GM12801 (cell line): ENCODE measurements around the gene PDXP.
A peak's percentile ranks its signal among the peaks of the same experiment; 100 is the strongest.

Experiments used
- TF ChIP-seq, protein P1 (sequence below): IDR thresholded peaks from one replicate; pipeline ENCODE4 v1.5.1; 2011; ENCODE audit warnings: control low read depth; ENCODE audit not compliant: insufficient read length; ENCODE audit errors: extremely low read depth

The PDXP gene

DNA sequence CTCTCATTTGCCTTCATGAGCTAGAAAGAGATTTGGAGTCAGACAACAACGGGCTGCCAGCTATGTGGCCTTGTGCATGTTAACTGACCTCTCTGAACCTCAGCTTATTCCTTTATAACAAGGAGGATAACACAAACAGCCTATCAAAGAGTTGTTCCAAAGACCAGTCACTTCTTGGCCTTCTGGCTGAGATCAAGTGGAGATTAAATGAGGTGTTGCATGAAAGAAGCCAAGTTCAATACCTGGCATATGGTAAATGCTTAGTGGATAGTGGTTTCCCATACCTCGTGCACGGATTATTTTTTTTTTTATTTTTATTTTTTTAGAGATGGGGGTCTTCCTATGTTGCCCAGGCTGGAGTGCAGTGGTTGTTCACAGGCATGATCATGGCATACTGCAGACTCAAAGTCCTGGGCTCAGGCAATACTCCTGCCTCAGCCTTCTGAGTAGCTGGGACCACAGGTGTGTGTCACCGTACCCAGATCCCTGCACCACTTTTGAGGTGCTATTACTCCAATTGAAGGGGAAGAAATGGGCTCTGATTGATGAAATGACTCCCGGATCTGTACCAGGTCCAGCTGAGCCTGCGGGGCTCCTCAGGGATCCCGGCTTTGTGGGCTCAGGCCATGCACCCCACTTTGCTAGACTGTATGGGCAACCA lies 21.8 kb downstream of the PDXP start:
- TF ChIP-seq, protein P1, sequence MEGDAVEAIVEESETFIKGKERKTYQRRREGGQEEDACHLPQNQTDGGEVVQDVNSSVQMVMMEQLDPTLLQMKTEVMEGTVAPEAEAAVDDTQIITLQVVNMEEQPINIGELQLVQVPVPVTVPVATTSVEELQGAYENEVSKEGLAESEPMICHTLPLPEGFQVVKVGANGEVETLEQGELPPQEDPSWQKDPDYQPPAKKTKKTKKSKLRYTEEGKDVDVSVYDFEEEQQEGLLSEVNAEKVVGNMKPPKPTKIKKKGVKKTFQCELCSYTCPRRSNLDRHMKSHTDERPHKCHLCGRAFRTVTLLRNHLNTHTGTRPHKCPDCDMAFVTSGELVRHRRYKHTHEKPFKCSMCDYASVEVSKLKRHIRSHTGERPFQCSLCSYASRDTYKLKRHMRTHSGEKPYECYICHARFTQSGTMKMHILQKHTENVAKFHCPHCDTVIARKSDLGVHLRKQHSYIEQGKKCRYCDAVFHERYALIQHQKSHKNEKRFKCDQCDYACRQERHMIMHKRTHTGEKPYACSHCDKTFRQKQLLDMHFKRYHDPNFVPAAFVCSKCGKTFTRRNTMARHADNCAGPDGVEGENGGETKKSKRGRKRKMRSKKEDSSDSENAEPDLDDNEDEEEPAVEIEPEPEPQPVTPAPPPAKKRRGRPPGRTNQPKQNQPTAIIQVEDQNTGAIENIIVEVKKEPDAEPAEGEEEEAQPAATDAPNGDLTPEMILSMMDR: no peak

DNA sequence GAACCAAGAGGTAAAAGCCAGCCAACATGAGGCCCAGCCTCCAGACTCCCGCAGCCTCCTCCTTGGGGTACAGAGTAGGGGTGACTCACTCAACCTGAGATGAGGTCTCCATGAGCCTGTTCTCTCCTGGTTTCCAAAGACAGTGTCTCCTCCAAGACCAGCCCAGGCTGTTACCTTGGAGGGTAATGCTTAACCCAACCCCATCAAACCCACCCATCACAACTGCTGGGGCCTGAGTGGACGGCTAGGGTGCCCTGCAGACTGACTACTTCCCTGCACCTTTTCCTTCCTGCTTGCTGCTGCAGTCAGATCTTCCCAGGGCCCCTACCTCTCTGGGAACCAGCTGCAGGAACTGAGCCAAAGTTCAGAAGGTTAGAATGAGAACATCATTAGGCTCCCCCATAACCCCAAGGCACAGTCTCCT lies 22.5 kb downstream of the PDXP start:
- TF ChIP-seq, protein P1: no peak

DNA sequence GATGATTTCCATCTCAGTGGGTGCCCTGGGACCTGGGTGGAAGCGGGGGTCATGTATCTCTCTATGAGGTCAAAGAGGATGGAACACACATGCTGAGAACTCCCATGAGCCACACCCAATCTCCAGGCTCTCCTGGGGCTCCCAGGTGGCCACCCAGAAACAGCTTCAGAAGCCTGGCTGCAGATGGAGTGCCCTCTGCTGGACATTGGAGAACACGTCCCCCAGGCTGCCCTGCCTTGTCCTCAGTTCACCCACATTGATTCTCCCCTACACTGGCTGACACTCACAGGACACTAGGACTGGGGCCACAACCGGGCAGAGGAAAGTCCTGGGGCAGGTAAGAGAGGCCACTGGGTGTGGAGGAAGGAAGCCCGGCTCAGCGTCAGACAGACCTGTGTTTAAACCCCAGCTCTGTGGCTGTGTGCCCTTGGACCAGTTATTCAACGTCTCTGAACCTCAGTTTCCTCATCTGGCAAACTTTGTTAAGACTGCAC lies 23.1 kb downstream of the PDXP start:
- TF ChIP-seq, protein P1: peak; percentile 41

DNA sequence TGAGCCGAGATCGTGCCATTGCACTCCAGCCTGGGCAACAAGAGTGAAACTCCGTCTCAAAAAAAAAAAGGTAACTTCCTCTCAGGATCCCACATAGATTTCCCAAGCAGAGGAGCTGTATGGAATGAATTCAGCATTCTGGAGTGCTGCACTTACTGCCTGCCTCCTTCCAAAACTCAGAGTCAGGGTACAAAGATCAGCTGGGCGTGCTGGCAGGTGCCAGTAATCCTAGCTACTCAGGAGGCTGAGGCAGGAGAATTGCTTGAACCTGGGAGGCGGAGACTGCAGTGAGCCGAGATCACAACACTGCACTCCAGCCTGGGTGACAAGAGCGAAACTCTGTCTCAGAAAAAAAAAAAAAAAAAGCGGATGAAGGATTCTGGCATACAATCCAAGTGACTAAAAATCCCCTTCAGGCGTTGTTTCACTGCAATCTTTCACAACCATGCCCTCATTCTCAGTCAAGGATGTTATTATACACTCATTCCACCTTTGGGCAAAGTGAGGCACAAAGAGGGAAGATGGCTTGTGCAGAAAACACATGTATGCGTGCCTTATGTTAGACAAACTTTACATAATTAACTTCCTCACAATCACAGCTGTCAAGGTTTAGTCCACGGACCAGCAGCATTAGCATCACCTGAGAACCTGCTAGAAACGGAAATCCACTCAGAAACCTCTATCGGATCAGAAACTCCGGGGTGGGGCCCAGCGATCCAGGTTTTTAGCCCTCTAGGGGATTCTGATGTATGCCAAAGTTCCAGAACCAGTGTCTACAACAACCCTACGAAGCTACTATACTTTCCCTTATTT lies 26.5 kb downstream of the PDXP start:
- TF ChIP-seq, protein P1: no peak

DNA sequence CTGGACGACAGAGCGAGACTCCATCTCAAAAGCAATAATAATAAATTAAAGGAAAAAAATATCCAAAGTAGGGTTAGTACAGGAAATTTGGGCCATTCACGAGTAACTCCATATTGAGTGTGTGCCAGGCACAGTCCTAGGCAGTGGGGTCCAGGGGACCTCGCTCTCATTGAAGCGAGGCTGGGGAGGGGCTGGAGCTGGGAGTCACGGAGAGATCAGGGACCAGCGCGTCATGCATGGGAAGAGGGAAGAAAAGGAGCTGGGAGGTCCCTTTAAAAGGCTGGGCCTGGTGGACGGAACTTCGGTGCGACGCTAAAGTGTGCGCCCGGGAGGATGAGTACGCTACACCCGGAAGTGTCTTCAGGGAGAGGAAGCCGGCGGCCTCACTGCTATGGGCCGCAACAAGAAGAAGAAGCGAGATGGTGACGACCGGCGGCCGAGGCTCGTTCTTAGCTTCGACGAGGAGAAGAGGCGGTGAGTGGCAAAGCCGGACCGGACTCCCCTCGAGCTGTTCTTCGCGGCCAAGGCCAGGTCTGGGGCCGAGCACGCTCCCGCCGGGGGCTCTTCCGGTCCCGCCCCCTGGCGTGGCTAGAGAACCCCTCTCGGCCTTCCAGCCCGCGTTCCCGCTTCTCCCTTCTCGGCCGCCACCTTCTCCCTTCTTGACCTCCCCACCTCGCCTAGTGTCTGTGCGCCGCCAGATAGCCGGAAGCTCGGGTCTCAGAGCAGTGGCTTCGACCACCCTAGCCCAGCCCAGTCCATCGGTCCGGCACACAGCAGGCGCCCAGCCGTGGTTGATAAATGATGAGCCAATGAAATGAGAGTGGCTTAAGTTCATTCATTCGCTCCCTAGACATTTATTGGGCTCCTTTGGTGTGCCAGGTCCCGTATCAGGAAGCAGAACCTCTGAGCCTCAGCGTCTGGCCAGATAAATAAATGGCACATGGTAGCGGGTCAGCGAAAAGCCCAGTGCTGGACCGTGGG lies 27.8 kb downstream of the PDXP start, which contains the start of gene NOL12:
Gene NOL12 (plus strand): TSS at position 342 of the 981 bp plus-strand sequence. CDS start 50 bp downstream, at position 392.
- TF ChIP-seq, protein P1: no peak

DNA sequence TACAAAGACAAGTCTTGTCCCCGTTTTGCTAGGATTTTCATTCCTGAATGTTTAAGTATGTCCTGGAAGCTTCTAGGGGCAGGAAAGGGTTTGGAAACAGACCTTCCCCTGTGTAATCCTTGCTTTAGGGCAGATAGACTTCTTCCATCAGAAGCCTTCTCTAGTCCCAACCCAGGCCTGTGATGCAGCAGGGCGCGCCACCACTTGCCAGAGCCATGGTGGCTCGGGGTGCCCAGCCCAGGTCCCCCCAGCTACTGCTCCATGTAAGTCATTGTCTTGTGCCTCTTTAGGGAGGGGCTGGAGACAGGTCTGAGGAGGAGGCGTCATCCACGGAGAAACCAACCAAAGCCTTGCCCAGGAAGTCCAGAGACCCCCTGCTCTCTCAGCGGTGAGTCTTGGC lies 31.9 kb downstream of the PDXP start:
- TF ChIP-seq, protein P1: no peak
